HFF-Myc (cell line): ENCODE measurements around the gene PLCB1.

ENCODE experiments used
- DNase-seq: peaks from one replicate; pipeline ENCODE4 v3.0.0-alpha.2; 2011; ENCODE audit warnings: low read depth; ENCODE audit errors: extremely low read depth
- H3K4me3 ChIP-seq: replicated peaks from 2 replicates; pipeline ENCODE4 v1.5.1; 2011; ENCODE audit warnings: low read depth, mild to moderate bottlenecking, control low read depth, low read length
- CTCF ChIP-seq: IDR thresholded peaks from 2 replicates; pipeline ENCODE4 v1.5.1; 2012; ENCODE audit warnings: mild to moderate bottlenecking, low read depth, low read length, control low read depth; ENCODE audit errors: missing control alignments

PLCB1 gene

GRCh38 chr20:8357703-8358102, 225.6 kb downstream of the PLCB1 start:
- DNase-seq, result no peak
- no peak for TF ChIP-seq CTCF
- H3K4me3 ChIP-seq, result no peak overlapping the region

- H3K4me3 ChIP-seq, result no peak overlapping the region
- no peak for TF ChIP-seq CTCF
- DNase-seq, result no peak
Measured at GRCh38 chr20:8360035-8360434, 228.0 kb downstream of the PLCB1 start.

GRCh38 chr20:8361006-8361652, 229.1 kb downstream of the PLCB1 start:
- TF ChIP-seq CTCF, result no peak
- DNase-seq, result no peak
- no peak overlapping the region for H3K4me3 ChIP-seq

GRCh38 chr20:8361779-8362178, 229.7 kb downstream of the PLCB1 start:
- H3K4me3 ChIP-seq, result no peak overlapping the region
- no peak for TF ChIP-seq CTCF
- DNase-seq, result no peak

- no peak for DNase-seq
- no peak for TF ChIP-seq CTCF
- H3K4me3 ChIP-seq, result no peak overlapping the region
Measured at GRCh38 chr20:8362457-8362856, 230.4 kb downstream of the PLCB1 start.

GRCh38 chr20:8363970-8364733, 232.1 kb downstream of the PLCB1 start:
- H3K4me3 ChIP-seq, result no peak overlapping the region
- no peak for TF ChIP-seq CTCF
- no peak for DNase-seq
